IMR-90 (cell line): ENCODE measurements around the gene PCED1B. TPM values are rescaled to one million over a fixed set of nuclear protein-coding genes. Genes with fewer than 3 reads are reported as not detected.

ENCODE experiments used
- ATAC-seq: fragments of 200-7000 bp; cut with Tn5 transposase; 2 replicates; pipeline ENCODE4 v1.9.1; 2020; ENCODE audit warnings: low read depth, mild to moderate bottlenecking, moderate library complexity
- BruUV-seq: library from RNA; stranded (reverse); fragments of 400-500 nt; replicated peaks from 2 replicates; lab custom pipeline; 2021; lab: Mats Ljungman, UMichigan
- CTCF ChIA-PET: fragments of 300-600 bp; formaldehyde crosslinking; extraction: SDS; loops from one replicate; lab custom pipeline; 2021; ENCODE audit warnings: antibody characterized with exemption; lab: Yijun Ruan, JAX
- POLR2A ChIA-PET: fragments of 300-600 bp; sonication (Branson Sonifier 250); formaldehyde crosslinking; loops from one replicate; lab custom pipeline; 2022; ENCODE audit warnings: antibody characterized with exemption; ENCODE audit not compliant: unreplicated experiment; lab: Charles Lee
- DNase-seq: peaks from one replicate; pipeline ENCODE4 v3.0.0; 2013
- H2AFZ ChIP-seq: replicated peaks from 2 replicates; pipeline ENCODE3; 2013; ENCODE audit warnings: low read length, mild to moderate bottlenecking; ENCODE audit not compliant: poor library complexity
- H2AK5ac ChIP-seq: 2 replicates; pipeline ENCODE4 v1.6.1; 2013; ENCODE audit warnings: low read depth, low read length, inconsistent platforms
- H2AK9ac ChIP-seq: replicated peaks from 2 replicates; pipeline ENCODE3; 2013; ENCODE audit warnings: mild to moderate bottlenecking, low read depth, low read length, moderate library complexity; ENCODE audit not compliant: poor library complexity
- H2BK120ac ChIP-seq: 2 replicates; pipeline ENCODE4 v1.6.1; 2013; ENCODE audit warnings: low read depth, low read length, inconsistent platforms
- H2BK15ac ChIP-seq: 3 replicates; pipeline ENCODE4 v1.6.1; 2013; ENCODE audit warnings: low read depth, low read length, inconsistent platforms
- H2BK20ac ChIP-seq: 2 replicates; pipeline ENCODE4 v1.6.1; 2013; ENCODE audit warnings: low read depth, mild to moderate bottlenecking, inconsistent platforms, low read length, moderate library complexity
- H2BK5ac ChIP-seq: 2 replicates; pipeline ENCODE4 v1.6.1; 2013; ENCODE audit warnings: mild to moderate bottlenecking, low read depth, low read length, inconsistent platforms; ENCODE audit not compliant: poor library complexity, severe bottlenecking
- H3K14ac ChIP-seq: replicated peaks from 2 replicates; pipeline ENCODE4 v1.6.1; 2013; ENCODE audit warnings: low read depth, low read length, inconsistent platforms
- H3K18ac ChIP-seq: 2 replicates; pipeline ENCODE4 v1.6.1; 2013; ENCODE audit warnings: low read depth, low read length, control low read depth
- H3K23ac ChIP-seq: 2 replicates; pipeline ENCODE4 v1.6.1; 2013; ENCODE audit warnings: low read depth, low read length, inconsistent platforms
- H3K27ac ChIP-seq: 2 replicates; pipeline ENCODE4 v1.5.1; 2013; ENCODE audit warnings: mild to moderate bottlenecking, control low read depth, low read length; ENCODE audit not compliant: insufficient read depth
- H3K27me3 ChIP-seq: 2 replicates; pipeline ENCODE4 v1.6.1; 2013; ENCODE audit warnings: low read length; ENCODE audit not compliant: control insufficient read depth, insufficient read depth
- H3K36me3 ChIP-seq: 2 replicates; pipeline ENCODE4 v1.6.1; 2013; ENCODE audit warnings: low read length, mixed read lengths; ENCODE audit not compliant: control insufficient read depth, insufficient read depth
- H3K4ac ChIP-seq: 2 replicates; pipeline ENCODE4 v1.6.1; 2013; ENCODE audit warnings: low read depth, low read length, inconsistent platforms
- H3K4me1 ChIP-seq: 2 replicates; pipeline ENCODE4 v1.6.1; 2013; ENCODE audit warnings: low read length, mixed read lengths; ENCODE audit not compliant: control insufficient read depth, insufficient read depth
- H3K4me2 ChIP-seq: 2 replicates; pipeline ENCODE4 v1.6.1; 2013; ENCODE audit warnings: low read depth, mild to moderate bottlenecking, control low read depth, low read length, moderate library complexity
- H3K4me3 ChIP-seq: 2 replicates; pipeline ENCODE4 v1.5.1; 2013; ENCODE audit warnings: low read depth, mild to moderate bottlenecking, control low read depth, low read length, moderate library complexity; ENCODE audit not compliant: insufficient read depth
- H3K56ac ChIP-seq: 2 replicates; pipeline ENCODE4 v1.6.1; 2013; ENCODE audit warnings: low read length, inconsistent platforms; ENCODE audit not compliant: insufficient read depth; ENCODE audit errors: extremely low read depth
- H3K79me1 ChIP-seq, 2 experiments: 2 replicates each; pipeline ENCODE4 v1.6.1; 2013; ENCODE audit warnings: low read length in 2 of 2, inconsistent platforms in 1 of 2, low read depth in 1 of 2
- H3K9ac ChIP-seq: 2 replicates; pipeline ENCODE4 v1.6.1; 2013; ENCODE audit warnings: low read depth, low read length, control low read depth
- H3K9me1 ChIP-seq: 2 replicates; pipeline ENCODE4 v1.6.1; 2013; ENCODE audit warnings: low read length, inconsistent platforms; ENCODE audit not compliant: insufficient read depth
- H3K9me3 ChIP-seq: 2 replicates; pipeline ENCODE4 v1.6.1; 2013; ENCODE audit warnings: low read length; ENCODE audit not compliant: control insufficient read depth, insufficient read depth
- H4K20me1 ChIP-seq: 2 replicates; pipeline ENCODE4 v1.6.1; 2013; ENCODE audit warnings: low read length, inconsistent platforms; ENCODE audit not compliant: insufficient read depth
- H4K5ac ChIP-seq: 2 replicates; pipeline ENCODE4 v1.6.1; 2013; ENCODE audit warnings: mild to moderate bottlenecking, low read depth, low read length, control low read depth
- H4K8ac ChIP-seq, 2 experiments: 2 replicates each; pipeline ENCODE4 v1.6.1; 2013; ENCODE audit warnings: low read depth in 2 of 2, low read length in 2 of 2, control low read depth in 1 of 2, inconsistent platforms in 1 of 2
- H4K91ac ChIP-seq: 2 replicates; pipeline ENCODE4 v1.6.1; 2013; ENCODE audit warnings: low read depth, low read length, inconsistent platforms; ENCODE audit not compliant: insufficient read depth
- BHLHE40 ChIP-seq: fragments of 150-350 bp; IDR thresholded peaks from 2 replicates; pipeline ENCODE4 v1.6.1; 2016; ENCODE audit warnings: mild to moderate bottlenecking, low read depth, low read length
- CEBPB ChIP-seq: IDR thresholded peaks from 2 replicates; pipeline ENCODE4 v1.6.1; 2012; ENCODE audit warnings: low read depth, low read length, improper control_type of control experiment
- FOS ChIP-seq: fragments of 150-350 bp; IDR thresholded peaks from 2 replicates; pipeline ENCODE4 v1.6.1; 2016; ENCODE audit warnings: low read depth, low read length
- MAFK ChIP-seq: IDR thresholded peaks from 2 replicates; pipeline ENCODE4 v1.6.1; 2012; ENCODE audit warnings: low read depth, low read length, improper control_type of control experiment
- MXI1 ChIP-seq: IDR thresholded peaks from 2 replicates; pipeline ENCODE4 v1.6.1; 2012; ENCODE audit warnings: low read depth, mild to moderate bottlenecking, low read length, moderate library complexity, borderline replicate concordance
- NFE2L2 ChIP-seq: fragments of 150-350 bp; IDR thresholded peaks from 2 replicates; pipeline ENCODE4 v1.6.1; 2016; ENCODE audit warnings: low read depth, mild to moderate bottlenecking, low read length
- RCOR1 ChIP-seq: IDR thresholded peaks from 2 replicates; pipeline ENCODE4 v1.6.1; 2012; ENCODE audit warnings: mild to moderate bottlenecking, low read length, improper control_type of control experiment; ENCODE audit not compliant: insufficient replicate concordance
- RFX5 ChIP-seq: IDR thresholded peaks from 2 replicates; pipeline ENCODE4 v1.8.0; 2012; ENCODE audit warnings: low read depth, mild to moderate bottlenecking, low read length, moderate library complexity
- WGBS, 2 experiments: methylation state at CpG; one replicate each; pipeline versions ENCODE4 v1.1.5 to v1.1.7; 2013; ENCODE audit warnings: missing lambda C conversion rate in 2 of 2; ENCODE audit not compliant: insufficient read length in 1 of 2; ENCODE audit errors: extremely low coverage in 2 of 2; 5-methylcytosine and 5-hydroxymethylcytosine counted together
- dilution Hi-C: fragments of 300-500 bp; cut with HindIII; formaldehyde crosslinking; loops from one replicate; pipeline ENCODE4 v1.14.3; 2018; ENCODE audit warnings: low sequenced_read_pairs; ENCODE audit not compliant: unreplicated experiment
- in situ Hi-C: fragments of 300-500 bp; cut with MboI; formaldehyde crosslinking; loops from 3 replicates; pipeline ENCODE4 v1.14.3; 2019; ENCODE audit warnings: low sequenced_read_pairs, inconsistent platforms, mixed read lengths
- intact Hi-C: fragments of 100-400 bp; cut with micrococcal nuclease; formaldehyde crosslinking; loops from 2 replicates; pipeline ENCODE4 v1.10.0; 2022
- polyA plus RNA-seq, 3 experiments: library from polyadenylated mRNA; depleted of rRNA; stranded (reverse); fragments of >200 nt; gene quantifications; 2 replicates each; pipeline ENCODE4 v1.2.3, GENCODE V29; 2012; ENCODE audit warnings: low replicate concordance in 1 of 3
- total RNA-seq: library from RNA; depleted of rRNA; stranded (reverse); fragments of >200 nt; gene quantifications from 2 replicates; pipeline ENCODE4 v1.2.3, GENCODE V29; 2012
- TF ChIP-seq, protein P1 (sequence below): conservative IDR thresholded peaks from 2 replicates; pipeline ENCODE4 v1.5.1; 2012; ENCODE audit warnings: mild to moderate bottlenecking, low read depth, low read length, improper control_type of control experiment

The PCED1B gene
- total and polyA plus RNA-seq, 2 of the 4 experiments (the other 2 are of a cell fraction), result 0.36 to 2.6 TPM

DNA sequence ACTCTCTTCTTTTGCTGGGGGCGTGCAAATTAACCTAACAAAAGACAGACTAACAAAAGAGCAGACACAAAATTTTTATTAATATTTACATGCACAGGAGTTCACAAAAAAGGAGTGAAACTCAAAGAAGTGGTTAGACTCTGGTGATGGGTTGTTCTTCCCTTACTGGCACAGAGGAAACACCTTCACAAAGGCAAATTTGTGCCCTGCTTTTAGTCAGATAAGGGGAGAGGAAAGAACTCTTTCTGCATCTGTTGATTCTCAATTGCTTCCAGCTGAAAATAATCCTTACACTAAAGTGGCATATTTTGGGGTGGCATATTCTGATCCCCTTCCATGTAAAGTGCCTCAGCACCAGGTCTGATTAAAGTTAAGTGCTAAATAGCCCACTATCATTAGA is 190.5 kb downstream of the PCED1B start (continued):
- TF ChIP-seq NFE2L2, result no peak
- TF ChIP-seq RCOR1, result no peak

DNA sequence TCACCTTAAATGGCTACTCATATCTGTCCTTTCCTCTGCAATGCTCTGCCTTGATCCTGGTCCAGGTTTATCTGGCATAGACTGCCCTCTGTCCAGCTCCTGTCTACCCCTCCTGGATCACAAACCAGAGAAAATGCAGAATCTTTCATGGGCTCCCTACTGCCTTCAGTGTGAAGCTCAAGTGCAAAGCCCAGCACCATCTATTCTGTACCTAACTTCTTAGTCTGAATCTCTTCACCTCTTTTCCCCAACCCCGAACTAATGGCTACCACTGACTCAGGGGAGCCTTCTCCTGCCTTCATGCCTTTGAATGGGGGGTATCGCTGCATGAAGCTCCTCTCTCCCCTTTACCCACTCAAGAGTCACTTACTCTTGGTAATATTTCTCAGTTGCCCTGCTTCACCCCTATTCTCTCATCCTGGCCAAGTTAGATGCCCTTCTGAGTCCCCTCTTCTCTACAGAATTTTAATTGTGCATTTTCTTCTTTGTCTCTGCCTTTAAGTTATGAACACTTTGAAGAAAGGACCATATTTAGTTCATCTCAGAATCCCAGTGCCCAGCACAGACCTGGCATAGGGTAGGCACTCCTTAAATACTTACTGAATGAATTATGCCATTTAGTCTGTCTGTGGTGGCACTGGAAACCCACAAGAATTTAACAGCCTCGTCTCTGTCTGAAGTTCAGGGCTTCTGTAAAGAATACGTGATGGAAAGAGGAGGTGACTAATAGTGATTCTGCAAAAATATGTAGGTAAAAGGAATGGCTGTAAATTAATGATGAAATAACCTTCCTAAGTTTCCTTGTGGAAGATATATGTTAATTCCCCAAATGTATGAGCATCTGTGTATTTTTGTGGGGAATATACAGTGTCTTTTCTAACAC is 191.6 kb downstream of the PCED1B start:
- no peaks in the 10 kb centered on the region for H4K20me1 ChIP-seq
- dilution Hi-C loops, result no loop called here
- no peaks in the 10 kb centered on the region for H3K79me1 ChIP-seq
- intact Hi-C loops, result no loop called here
- peak overlapping the region; percentile 90 for H2BK120ac ChIP-seq
- no CpG with 5 or more reads among the region's 4 CpGs for whole genome bisulfite sequencing, 2 experiments
- H3K18ac ChIP-seq, result peak overlapping the region; percentile 34; the same call in 1 of the 2 replicates
- H3K4me3 ChIP-seq, result no peak overlapping the region
- H2BK15ac ChIP-seq, result peak overlapping the region; percentile 80; the same call in 2 of the 3 replicates
- no TSS peak for BruUV-seq
- H3K9ac ChIP-seq, result no peak overlapping the region
- peak overlapping the region; percentile 81 for H4K91ac ChIP-seq
- H3K27ac ChIP-seq, result no peak overlapping the region; the same call in 1 of the 2 replicates
- H3K9me3 ChIP-seq, result no peaks in the 10 kb centered on the region
- H3K23ac ChIP-seq, result 0 out of 2 replicates have a peak overlapping the region, but pooled peaks have one; percentile 61
- H3K27me3 ChIP-seq, result no peaks in the 10 kb centered on the region
- no peaks in the 10 kb centered on the region for H3K36me3 ChIP-seq
- peak overlapping the region; percentile 77 for H3K4ac ChIP-seq
- DNase-seq (peak; percentile 77), ATAC-seq (peak; percentile 59)
- H4K5ac ChIP-seq, result peak overlapping the region; percentile 30; the same call in 1 of the 2 replicates
- POLR2A ChIA-PET, result no interaction called here
- peaks cover 14% of the 10 kb centered on the region; the same call in 1 of the 2 replicates for H3K4me1 ChIP-seq
- peaks cover 7% of the 10 kb centered on the region; the same call in 1 of the 2 replicates for H3K9me1 ChIP-seq
- peak overlapping the region; percentile 52 for H2BK5ac ChIP-seq
- no peak overlapping the region for H2AK9ac ChIP-seq
- TF ChIP-seq, protein P1, sequence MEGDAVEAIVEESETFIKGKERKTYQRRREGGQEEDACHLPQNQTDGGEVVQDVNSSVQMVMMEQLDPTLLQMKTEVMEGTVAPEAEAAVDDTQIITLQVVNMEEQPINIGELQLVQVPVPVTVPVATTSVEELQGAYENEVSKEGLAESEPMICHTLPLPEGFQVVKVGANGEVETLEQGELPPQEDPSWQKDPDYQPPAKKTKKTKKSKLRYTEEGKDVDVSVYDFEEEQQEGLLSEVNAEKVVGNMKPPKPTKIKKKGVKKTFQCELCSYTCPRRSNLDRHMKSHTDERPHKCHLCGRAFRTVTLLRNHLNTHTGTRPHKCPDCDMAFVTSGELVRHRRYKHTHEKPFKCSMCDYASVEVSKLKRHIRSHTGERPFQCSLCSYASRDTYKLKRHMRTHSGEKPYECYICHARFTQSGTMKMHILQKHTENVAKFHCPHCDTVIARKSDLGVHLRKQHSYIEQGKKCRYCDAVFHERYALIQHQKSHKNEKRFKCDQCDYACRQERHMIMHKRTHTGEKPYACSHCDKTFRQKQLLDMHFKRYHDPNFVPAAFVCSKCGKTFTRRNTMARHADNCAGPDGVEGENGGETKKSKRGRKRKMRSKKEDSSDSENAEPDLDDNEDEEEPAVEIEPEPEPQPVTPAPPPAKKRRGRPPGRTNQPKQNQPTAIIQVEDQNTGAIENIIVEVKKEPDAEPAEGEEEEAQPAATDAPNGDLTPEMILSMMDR, result no peak
- TF ChIP-seq FOS (peak; percentile 17; the same call in 1 of the 2 replicates), MXI1 (no peak), BHLHE40 (no peak), CEBPB (peak; percentile 56; the same call in 1 of the 2 replicates), MAFK (peak; percentile 43; the same call in 1 of the 2 replicates), NFE2L2 (peak; percentile 86), RFX5 (no peak)
- H2BK20ac ChIP-seq, result peak overlapping the region; percentile 92
- peak overlapping the region; percentile 49; the same call in 1 of the 2 replicates for H3K14ac ChIP-seq
- H2AK5ac ChIP-seq, result peak overlapping the region; percentile 79; the same call in 1 of the 2 replicates
- peak overlapping the region; percentile 6; the same call in 1 of the 2 replicates for H3K4me2 ChIP-seq
- in situ Hi-C loops, result no loop called here
- H3K56ac ChIP-seq, result peak overlapping the region; percentile 35; the same call in 1 of the 2 replicates
- CTCF ChIA-PET, result interaction anchor here (0.6 to 0.7 kb wide), 2 partner anchors 43 to 140 kb away, joined by 3 read pairs; no protein-coding TSS in a partner anchor
- no peak overlapping the region for H2AFZ ChIP-seq
- H4K8ac ChIP-seq, result peak overlapping the region; percentile 59 to 76; a peak in 3 of 4 replicates
